ENCODE measurements around the gene PTK7. TPM values are rescaled to one million over a fixed set of nuclear protein-coding genes. Genes with fewer than 3 reads are reported as not detected.

Gene PTK7
- total and polyA plus RNA-seq, 2 of the 8 experiments (the other 6 are each of a cell fraction or from before 2014, with no cell fraction given): 110 to 138 TPM

DNA sequence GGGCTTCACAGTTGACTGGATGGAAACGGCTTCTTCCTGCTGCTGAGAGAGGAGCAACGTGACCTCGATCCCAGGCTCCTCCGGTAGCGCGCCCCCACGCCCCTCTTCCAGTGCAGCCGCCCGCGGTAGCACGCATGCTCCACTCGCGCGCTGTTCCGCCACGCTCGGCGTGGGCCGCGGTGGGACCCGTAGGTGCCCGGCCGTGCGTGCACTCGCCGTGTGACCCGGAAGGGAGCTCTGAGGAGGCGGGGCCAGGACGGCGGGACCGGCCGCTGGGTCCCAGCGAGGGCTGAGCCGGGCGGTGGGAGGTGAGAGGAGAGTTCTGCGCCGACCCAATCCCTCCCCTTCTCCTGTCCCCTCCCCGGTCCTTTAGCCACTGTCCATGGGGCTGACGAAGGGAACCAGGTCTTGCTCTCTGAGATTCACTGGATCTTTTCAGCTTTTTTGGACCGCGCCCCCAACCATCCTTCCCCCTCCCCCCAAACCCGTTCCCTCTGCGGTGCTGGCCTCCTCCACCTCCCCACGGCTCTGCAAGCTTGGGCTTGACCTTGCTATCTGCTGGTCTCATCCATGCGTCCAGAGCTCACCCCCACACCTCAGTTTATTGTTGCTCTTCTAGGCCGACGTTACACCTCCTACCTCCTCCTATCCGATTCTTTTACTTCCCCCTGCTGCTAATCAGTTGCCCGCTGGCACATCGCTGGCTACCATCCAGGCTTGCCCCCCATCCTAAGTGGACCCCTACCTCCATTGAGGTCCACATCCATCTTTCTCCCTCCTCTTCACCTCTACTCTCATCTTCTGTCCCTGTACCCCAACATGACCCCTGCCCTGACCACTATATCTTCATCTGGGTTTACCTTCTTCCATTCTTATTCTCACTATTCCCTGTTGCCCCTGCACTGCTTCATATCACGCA lies 106.1 kb downstream of the PTK7 start, which contains the start of gene CUL9 (continued):
- no peak for TF ChIP-seq SIRT6 (IDR thresholded peaks at IDR 0.05; ENCODE audit: low read length)
- TF ChIP-seq KDM4A (IDR thresholded peaks at IDR 0.05; ENCODE audit: low read depth, low read length, severe bottlenecking): peak; percentile 87
- TF ChIP-seq POLR2AphosphoS5 (IDR thresholded peaks at IDR 0.05; ENCODE audit: low read depth, low read length): peak; percentile 73
- TF ChIP-seq RXRA (IDR thresholded peaks at IDR 0.05; ENCODE audit: insufficient read depth, low read depth, low read length): no peak
- TF ChIP-seq GTF2F1 (IDR thresholded peaks at IDR 0.05; ENCODE audit: borderline replicate concordance, low read depth, low read length): no peak
- TF ChIP-seq, protein P1, sequence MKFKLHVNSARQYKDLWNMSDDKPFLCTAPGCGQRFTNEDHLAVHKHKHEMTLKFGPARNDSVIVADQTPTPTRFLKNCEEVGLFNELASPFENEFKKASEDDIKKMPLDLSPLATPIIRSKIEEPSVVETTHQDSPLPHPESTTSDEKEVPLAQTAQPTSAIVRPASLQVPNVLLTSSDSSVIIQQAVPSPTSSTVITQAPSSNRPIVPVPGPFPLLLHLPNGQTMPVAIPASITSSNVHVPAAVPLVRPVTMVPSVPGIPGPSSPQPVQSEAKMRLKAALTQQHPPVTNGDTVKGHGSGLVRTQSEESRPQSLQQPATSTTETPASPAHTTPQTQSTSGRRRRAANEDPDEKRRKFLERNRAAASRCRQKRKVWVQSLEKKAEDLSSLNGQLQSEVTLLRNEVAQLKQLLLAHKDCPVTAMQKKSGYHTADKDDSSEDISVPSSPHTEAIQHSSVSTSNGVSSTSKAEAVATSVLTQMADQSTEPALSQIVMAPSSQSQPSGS (IDR thresholded peaks at IDR 0.05; ENCODE audit: low read length): no peak
- no peak for TF ChIP-seq KDM5A (IDR thresholded peaks at IDR 0.05; ENCODE audit: low read length)
- no peak for TF ChIP-seq FOSL1 (IDR thresholded peaks at IDR 0.05; ENCODE audit: insufficient read depth, low read depth, low read length)
- TF ChIP-seq EZH2 (IDR thresholded peaks at IDR 0.05; ENCODE audit: low read depth, low read length, severe bottlenecking): no peak
- TF ChIP-seq POU5F1 (IDR thresholded peaks at IDR 0.05; ENCODE audit: low read depth, low read length): no peak
- no peak for TF ChIP-seq BRCA1 (IDR thresholded peaks at IDR 0.05; ENCODE audit: low read depth, low read length)
- TF ChIP-seq, protein P2, sequence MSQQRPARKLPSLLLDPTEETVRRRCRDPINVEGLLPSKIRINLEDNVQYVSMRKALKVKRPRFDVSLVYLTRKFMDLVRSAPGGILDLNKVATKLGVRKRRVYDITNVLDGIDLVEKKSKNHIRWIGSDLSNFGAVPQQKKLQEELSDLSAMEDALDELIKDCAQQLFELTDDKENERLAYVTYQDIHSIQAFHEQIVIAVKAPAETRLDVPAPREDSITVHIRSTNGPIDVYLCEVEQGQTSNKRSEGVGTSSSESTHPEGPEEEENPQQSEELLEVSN (IDR thresholded peaks at IDR 0.05): no peak
- peak in 1 of 2 experiments; percentile 92; a peak in 2 of 3 replicates for TF ChIP-seq POLR2A (IDR thresholded peaks at IDR 0.05; ENCODE audit: control extremely low read depth in 1 of 2, low read depth in 2 of 2, low read length in 2 of 2)
- TF ChIP-seq JUND (IDR thresholded peaks at IDR 0.05; ENCODE audit: low read length): no peak
- TF ChIP-seq EP300 (IDR thresholded peaks at IDR 0.05; ENCODE audit: borderline replicate concordance in 1 of 2, low read depth in 2 of 2, low read length in 2 of 2): 0 out of 3 replicates have a peak, but pooled peaks of 1 of the 2 experiments have one; percentile 16
- TF ChIP-seq SAP30 (IDR thresholded peaks at IDR 0.05; ENCODE audit: insufficient read depth, insufficient replicate concordance, low read length): no peak
- TF ChIP-seq CBX5 (IDR thresholded peaks at IDR 0.05; ENCODE audit: low read depth, low read length): no peak
- TF ChIP-seq CREB1 (IDR thresholded peaks at IDR 0.05): peak; percentile 8; the same call in 1 of the 2 replicates
- no peak for TF ChIP-seq NANOG (IDR thresholded peaks at IDR 0.05; ENCODE audit: insufficient read depth, low read depth, low read length, poor library complexity, severe bottlenecking)
- no peak for TF ChIP-seq ZNF274 (IDR thresholded peaks at IDR 0.05; ENCODE audit: borderline replicate concordance, extremely low read depth, low read length)
- TF ChIP-seq RAD21 (IDR thresholded peaks at IDR 0.05 in 1 of 2, conservative IDR thresholded peaks at IDR 0.05 in 1 of 2; ENCODE audit: low read depth in 2 of 2, low read length in 2 of 2): no peak
